Gastrocnemius medialis (tissue), 4 donors: ENCODE data around the gene TP53INP2. TPM values are rescaled to one million over a fixed set of nuclear protein-coding genes. Genes with fewer than 3 reads are reported as not detected.

ENCODE experiments used
- ATAC-seq, 2 donors: fragments of 150-250 bp; one replicate each; pipeline ENCODE4 v1.9.1; 2016
- DNase-seq, 2 donors: peaks; one replicate each; pipeline ENCODE4 v3.0.0-alpha.2; 2019
- H3K27ac ChIP-seq, 4 donors: fragments of 200-600 bp; sonication (generic); 1 replicate in 1 of 4; 2 replicates in 3 of 4; pipeline ENCODE4 v1.5.1; 2016 to 2018; ENCODE audit warnings: mild to moderate bottlenecking in 2 of 4, moderate library complexity in 1 of 4
- H3K27me3 ChIP-seq, 3 donors: fragments of 200-600 bp; sonication (generic) in 2 of 3; 1 replicate in 1 of 3; 2 replicates in 2 of 3; pipeline versions ENCODE4 v1.5.1 to v1.6.0; 2016 to 2019; ENCODE audit warnings: mild to moderate bottlenecking in 1 of 3, moderate library complexity in 1 of 3
- H3K36me3 ChIP-seq, 2 donors: fragments of 200-600 bp; sonication (generic) in 1 of 2; one replicate each; pipeline ENCODE4 v1.5.1; 2017 to 2018
- H3K4me1 ChIP-seq, 2 donors: fragments of 200-600 bp; sonication (generic) in 1 of 2; one replicate each; pipeline ENCODE4 v1.5.1; 2016 to 2017; ENCODE audit warnings: mild to moderate bottlenecking in 2 of 2
- H3K4me3 ChIP-seq, 4 donors: fragments of 200-600 bp; sonication (generic) in 3 of 4; 1 replicate in 1 of 4; 2 replicates in 3 of 4; pipeline ENCODE4 v1.5.1; 2016 to 2019; ENCODE audit warnings: mild to moderate bottlenecking in 2 of 4
- H3K9me3 ChIP-seq, 3 donors: fragments of 200-600 bp; sonication (generic) in 2 of 3; 1 replicate in 1 of 3; 2 replicates in 2 of 3; pipeline ENCODE4 v1.5.1; 2016 to 2019
- CTCF ChIP-seq, 5 experiments: fragments of 450-650 bp in 3 of 5; fragments of 200-600 bp in 2 of 5; sonication (generic) in 2 of 5; IDR thresholded peaks in 4 of 5; conservative IDR thresholded peaks in 1 of 5; 1 replicate in 4 of 5; 2 replicates in 1 of 5; pipeline ENCODE4 v1.5.1; 2016 to 2019; ENCODE audit warnings: antibody characterized with exemption in 5 of 5, mild to moderate bottlenecking in 3 of 5, moderate library complexity in 3 of 5
- POLR2A ChIP-seq, 2 donors: fragments of 450-650 bp; IDR thresholded peaks; one replicate each; pipeline ENCODE4 v1.6.1; 2017; ENCODE audit warnings: antibody characterized with exemption in 2 of 2, mild to moderate bottlenecking in 2 of 2, moderate library complexity in 2 of 2
- in situ Hi-C, 4 donors: fragments of 200-750 bp; cut with MboI; loops; one replicate each; pipeline versions ENCODE4 v1.15.0 to v1.8.0; 2017; ENCODE audit warnings: low sequenced_read_pairs in 4 of 4
- intact Hi-C: fragments of 100-400 bp; cut with DNase I; formaldehyde crosslinking; loops from one replicate; pipeline ENCODE4 v1.15.1; 2023; ENCODE audit warnings: low total_unique reads
- total RNA-seq, 4 donors: library from RNA; depleted of rRNA; stranded (reverse); fragments of >200 nt; gene quantifications; one replicate each; pipeline versions ENCODE4 v1.1.0 to v1.2.3, GENCODE V29; 2016

The TP53INP2 gene
- total RNA-seq, 4 donors from 2014 or later, result 2.9 to 26.7 (median 11.1) TPM

- TF ChIP-seq CTCF (IDR thresholded peaks at IDR 0.05 in 4 of 5, conservative IDR thresholded peaks at IDR 0.05 in 1 of 5) (no peak), POLR2A (IDR thresholded peaks at IDR 0.05) (no peak)
- no peak for ATAC-seq
- peaks cover 9% of the 10 kb centered on the region in 2 donors for H3K4me1 ChIP-seq
These were observed 30.7 kb upstream of the TP53INP2 start for GRCh38 chr20:34673412-34673811.

GRCh38 chr20:34675561-34675960 is 28.6 kb upstream of the TP53INP2 start:
- DNase-seq, result no peak
- no peak overlapping the region for H3K4me3 ChIP-seq
- peaks cover 9% of the 10 kb centered on the region in 2 donors for H3K4me1 ChIP-seq
- H3K36me3 ChIP-seq, result no peaks in the 10 kb centered on the region
- H3K27ac ChIP-seq, result no peak overlapping the region
- intact Hi-C loops, result no loop called here
- no peaks in the 10 kb centered on the region for H3K27me3 ChIP-seq
- no peak for TF ChIP-seq CTCF (IDR thresholded peaks at IDR 0.05 in 4 of 5, conservative IDR thresholded peaks at IDR 0.05 in 1 of 5)
- no peak for ATAC-seq
- in situ Hi-C loops, result no loop called here
- H3K9me3 ChIP-seq, result no peaks in the 10 kb centered on the region

More at GRCh38 chr20:34673412-34673811, 30.7 kb upstream of the TP53INP2 start:
- Histone ChIP-seq H3K27me3 (no peaks in the 10 kb centered on the region), H3K4me3 (no peak overlapping the region), H3K27ac (no peak overlapping the region), H3K9me3 (no peaks in the 10 kb centered on the region), H3K36me3 (no peaks in the 10 kb centered on the region)
- no peak for DNase-seq
- in situ Hi-C loops (loop anchor here in 1 of 4 donors (5.0 kb wide), 1 partner anchor 39 kb away; no protein-coding TSS in a partner anchor), intact Hi-C loops (no loop called here)

GRCh38 chr20:34675993-34676641 is 28.0 kb upstream of the TP53INP2 start:
- ATAC-seq (no peak), DNase-seq (no peak)
- in situ Hi-C loops (no loop called here), intact Hi-C loops (no loop called here)
- Histone ChIP-seq H3K4me1 (peaks cover 9% of the 10 kb centered on the region in 2 donors), H3K9me3 (no peaks in the 10 kb centered on the region), H3K27me3 (no peaks in the 10 kb centered on the region), H3K4me3 (peak overlapping the region; percentile 80 to 93 (median 86)), H3K36me3 (no peaks in the 10 kb centered on the region), H3K27ac (peak overlapping the region; percentile 75 to 88 (median 81))
- no peak for TF ChIP-seq POLR2A (IDR thresholded peaks at IDR 0.05)
- TF ChIP-seq CTCF (IDR thresholded peaks at IDR 0.05 in 4 of 5, conservative IDR thresholded peaks at IDR 0.05 in 1 of 5), result no peak

- peak; percentile 98 for ATAC-seq
- H3K9me3 ChIP-seq, result no peaks in the 10 kb centered on the region
- in situ Hi-C loops (no loop called here), intact Hi-C loops (loop anchor here (1.0 kb wide), 1 partner anchor 27 kb away; the partner anchor contains the start of gene TP53INP2)
- peak within 1 kb of the TSS; percentile 75 to 88 (median 81) for H3K27ac ChIP-seq
- no peaks in the 10 kb centered on the region for H3K27me3 ChIP-seq
- H3K4me3 ChIP-seq, result peak within 1 kb of the TSS; percentile 80 to 93 (median 86)
- peaks cover 9% of the 10 kb centered on the region in 2 donors for H3K4me1 ChIP-seq
- H3K36me3 ChIP-seq, result no peaks in the 10 kb centered on the region
- TF ChIP-seq POLR2A (IDR thresholded peaks at IDR 0.05), result peak; percentile 61 to 62
- TF ChIP-seq CTCF (IDR thresholded peaks at IDR 0.05 in 4 of 5, conservative IDR thresholded peaks at IDR 0.05 in 1 of 5), result peak in 4 of 5 experiments; percentile 31 to 38 (median 34)
- peak; percentile 92 for DNase-seq
These were observed 27.3 kb upstream of the TP53INP2 start, which contains the start of gene PIGU for GRCh38 chr20:34676642-34677373. PIGU (minus strand) TSS chr20:34677092; CDS start chr20:34677085, 7 bp downstream.
